Colonic mucosa (tissue), 4 donors: Measurements from ENCODE around the gene SUN3. TPM values are rescaled to one million over a fixed set of nuclear protein-coding genes. Genes with fewer than 3 reads are reported as not detected.
A peak's percentile ranks its signal among the peaks of the same experiment; 100 is the strongest.

ENCODE experiments used
- DNase-seq: peaks from one replicate; pipeline ENCODE4 v3.0.0-alpha.2; 2020
- H3K27ac ChIP-seq: fragments of 200-600 bp; one replicate; pipeline ENCODE4 v1.8.0; 2021
- H3K27me3 ChIP-seq: fragments of 200-600 bp; one replicate; pipeline ENCODE4 v1.8.0; 2021
- H3K36me3 ChIP-seq: fragments of 200-600 bp; one replicate; pipeline ENCODE4 v1.8.0; 2021
- H3K4me1 ChIP-seq: fragments of 200-600 bp; one replicate; pipeline ENCODE4 v1.8.0; 2021; ENCODE audit warnings: mild to moderate bottlenecking
- H3K4me3 ChIP-seq: fragments of 200-600 bp; one replicate; pipeline ENCODE4 v1.8.0; 2021
- H3K9ac ChIP-seq, 2 donors: one replicate each; pipeline ENCODE4 v1.7.0; 2013; ENCODE audit warnings: control low read depth in 2 of 2, low read depth in 2 of 2, low read length in 2 of 2
- H3K9me3 ChIP-seq: fragments of 200-600 bp; one replicate; pipeline ENCODE4 v1.8.0; 2021
- CTCF ChIP-seq: fragments of 200-600 bp; IDR thresholded peaks from one replicate; pipeline ENCODE4 v1.8.0; 2022; ENCODE audit warnings: antibody characterized with exemption, mild to moderate bottlenecking
- intact Hi-C: fragments of 100-400 bp; cut with DNase I; formaldehyde crosslinking; loops from one replicate; pipeline ENCODE4 v1.14.1; 2022
- total RNA-seq, 2 donors: library from RNA; stranded (reverse); fragmentation: NEBNext Ultra II Directional in 1 of 2; extraction: Animal tissue kit (Norgen Biotek cat#: 25700) in 1 of 2; gene quantifications; one replicate each; pipeline ENCODE4 v1.2.1, GENCODE V29; 2021
- donor health status: healthy.
- donor health status: DM: no; HTN: no; CAD: no.
- donor health status: DM: no; HTN: no; CAD: no.

SUN3 gene
- total RNA-seq, 2 donors from 2014 or later = not detected

GRCh38 chr7:48035301-48035966, 6.5 kb upstream of the SUN3 start, which contains the start of gene C7orf57:
Gene C7orf57, plus strand, starts transcription at chr7:48035543. Its CDS starts 766 bp downstream, at chr7:48036309.
- DNase-seq = peak; percentile 89
- intact Hi-C loops = loop anchor here (10.0 kb wide), 1 partner anchor 79 kb away; no protein-coding TSS in a partner anchor
- Histone ChIP-seq H3K4me1 (peaks cover 4% of the 10 kb centered on the region), H3K27me3 (peaks cover 4% of the 10 kb centered on the region), H3K9ac (no peak within 1 kb of the TSS), H3K36me3 (no peaks in the 10 kb centered on the region), H3K4me3 (peak within 1 kb of the TSS; percentile 59), H3K9me3 (no peaks in the 10 kb centered on the region), H3K27ac (no peak within 1 kb of the TSS)
- TF ChIP-seq CTCF = no peak

GRCh38 chr7:48033922-48034321, 5.0 kb upstream of the SUN3 start:
- Histone ChIP-seq H3K27me3 (peaks cover 4% of the 10 kb centered on the region), H3K9ac (no peak overlapping the region), H3K4me3 (no peak overlapping the region)

GRCh38 chr7:48031111-48031510, 2.2 kb upstream of the SUN3 start:
- peaks cover 2% of the 10 kb centered on the region for H3K27me3 ChIP-seq
- no peak overlapping the region for H3K9ac ChIP-seq
- intact Hi-C loops = loop anchor here (10.0 kb wide), 1 partner anchor 84 kb away; no protein-coding TSS in a partner anchor
- DNase-seq = no peak
- peaks cover 1% of the 10 kb centered on the region for H3K4me1 ChIP-seq
- H3K27ac ChIP-seq = no peak overlapping the region
- H3K4me3 ChIP-seq = no peak overlapping the region
- H3K36me3 ChIP-seq = no peaks in the 10 kb centered on the region
- no peaks in the 10 kb centered on the region for H3K9me3 ChIP-seq
- no peak for TF ChIP-seq CTCF

More at GRCh38 chr7:48033922-48034321, 5.0 kb upstream of the SUN3 start:
- no peak for TF ChIP-seq CTCF
- Histone ChIP-seq H3K27ac (no peak overlapping the region), H3K36me3 (no peaks in the 10 kb centered on the region), H3K9me3 (no peaks in the 10 kb centered on the region), H3K4me1 (peaks cover 4% of the 10 kb centered on the region)
- intact Hi-C loops = loop anchor here (10.0 kb wide), 1 partner anchor 81 kb away; no protein-coding TSS in a partner anchor
- no peak for DNase-seq

GRCh38 chr7:48025624-48026023, 3.3 kb downstream of the SUN3 start:
- Histone ChIP-seq H3K27me3 (no peaks in the 10 kb centered on the region), H3K27ac (no peak overlapping the region), H3K9me3 (no peaks in the 10 kb centered on the region), H3K4me3 (no peak overlapping the region), H3K4me1 (no peaks in the 10 kb centered on the region), H3K9ac (no peak overlapping the region), H3K36me3 (no peaks in the 10 kb centered on the region)
- intact Hi-C loops = no loop called here
- DNase-seq = no peak
- TF ChIP-seq CTCF = no peak

GRCh38 chr7:48017674-48018073, 11.2 kb downstream of the SUN3 start:
- Histone ChIP-seq H3K27ac (no peak overlapping the region), H3K4me1 (no peaks in the 10 kb centered on the region), H3K9me3 (no peaks in the 10 kb centered on the region), H3K36me3 (no peaks in the 10 kb centered on the region), H3K9ac (no peak overlapping the region), H3K4me3 (no peak overlapping the region), H3K27me3 (no peaks in the 10 kb centered on the region)
- no peak for TF ChIP-seq CTCF
- DNase-seq = no peak
- intact Hi-C loops = no loop called here
